Measurements from ENCODE around the gene SMARCA2. TPM values are rescaled to one million over a fixed set of nuclear protein-coding genes. Genes with fewer than 3 reads are reported as not detected.

SMARCA2 gene
- total and polyA plus RNA-seq, 9 of the 15 experiments (the other 6 are each of a cell fraction or from before 2014, with no cell fraction given), result 8.0 to 34.8 (median 25.5) TPM

- TF ChIP-seq ZBTB7A (IDR thresholded peaks at IDR 0.05; ENCODE audit: borderline replicate concordance, control insufficient read depth, low read depth, low read length) (no peak), KDM2B (CRISPR knock-in tag; IDR thresholded peaks at IDR 0.05) (no peak), HCFC1 (IDR thresholded peaks at IDR 0.05; ENCODE audit: low read depth, low read length) (no peak), MYBL2 (IDR thresholded peaks at IDR 0.05; ENCODE audit: low read depth) (no peak), MYBL2 (CRISPR knock-in tag; IDR thresholded peaks at IDR 0.05; ENCODE audit: borderline replicate concordance) (no peak), KHSRP (IDR thresholded peaks at IDR 0.05) (no peak)
These were observed 25.6 kb upstream of the SMARCA2 start (continued) for GRCh38 chr9:1989500-1989899.

GRCh38 chr9:1994180-1994579 is 21.0 kb upstream of the SMARCA2 start:
- DNase-seq (ENCODE audit: extremely low read depth in 1 of 4, low spot score in 3 of 4) (no peak), FAIRE-seq (no peak), ATAC-seq (no peak)
- ChIA-PET CTCF (ENCODE audit: low intra/inter-chr PET ratio) (no interaction called here), POLR2A (no interaction called here)
- BruUV-seq (replicated peaks), result no TSS peak
- Histone ChIP-seq H3K79me2 (ENCODE audit: control insufficient read depth, insufficient read depth, low read length) (no peaks in the 10 kb centered on the region), H4K20me1 (replicated peaks; ENCODE audit: control insufficient read depth, insufficient read depth, low read length) (no peaks in the 10 kb centered on the region), H2AFZ (ENCODE audit: low read depth, low read length) (no peak overlapping the region), H3K4me1 (replicated peaks in 1 of 2; ENCODE audit: control insufficient read depth in 2 of 2, insufficient read depth in 2 of 2, low read length in 2 of 2) (no peaks in the 10 kb centered on the region), H3K9me3 (replicated peaks; ENCODE audit: control insufficient read depth, insufficient read depth, low read depth, low read length) (no peaks in the 10 kb centered on the region), H3K4me3 (no peak overlapping the region), H3K27me3 (ENCODE audit: control insufficient read depth in 2 of 2, insufficient read depth in 2 of 2, low read length in 2 of 2) (peaks cover 0 to 7% of the 10 kb centered on the region in 2 experiments; a peak in 3 of 5 replicates), H3K9ac (ENCODE audit: insufficient read depth in 1 of 2, low read depth in 2 of 2, low read length in 2 of 2) (no peak overlapping the region), H3K9me1 (ENCODE audit: control insufficient read depth, insufficient read depth, low read length) (no peaks in the 10 kb centered on the region), H3K4me2 (ENCODE audit: insufficient read depth, low read length) (no peak overlapping the region), H3K27ac (ENCODE audit: extremely low read depth, low read depth, low read length) (no peak overlapping the region), H3K36me3 (ENCODE audit: control insufficient read depth, insufficient read depth, low read length) (no peaks in the 10 kb centered on the region)
- 6% methylated on average over 5 of the region's 5 CpGs for WGBS (ENCODE audit: insufficient coverage, low coverage, missing lambda C conversion rate)
- in situ Hi-C loops (cut with MboI), result no loop called here
- intact Hi-C loops (cut with micrococcal nuclease), result no loop called here
- peak; percentile 35; the same call in 1 of the 2 replicates for TF ChIP-seq CREM (IDR thresholded peaks at IDR 0.05; ENCODE audit: low read depth)
- TF ChIP-seq RFX7 (CRISPR knock-in tag; IDR thresholded peaks at IDR 0.05), result no peak
- TF ChIP-seq CEBPB (tag; IDR thresholded peaks at IDR 0.05), result 0 out of 2 replicates have a peak, but pooled peaks have one; percentile 10

Data from K562 (cell line).